ENCODE results near the gene ITGA8. TPM values are rescaled to one million over a fixed set of nuclear protein-coding genes. Genes with fewer than 3 reads are reported as not detected.

Gene ITGA8
- 0.01 TPM in 1 of 5 replicates, not detected in the others for total RNA-seq (2022; extraction: Qiagen RNA extraction)

GRCh38 chr10:15719899-15720634 lies at the start of gene ITGA8:
Gene ITGA8, minus strand, starts transcription at chr10:15719922. Its CDS starts 151 bp downstream, at chr10:15719771.

Other genes with a start within 250 kb of the ITGA8 start
- 13.3 to 15.0 TPM (median 14.0 TPM) in 5 replicates for gene MINDY3, start 140.6 kb upstream of the ITGA8 start, total RNA-seq (2022; extraction: Qiagen RNA extraction)